ENCODE results near the gene NPAS3.

Gene NPAS3

DNA sequence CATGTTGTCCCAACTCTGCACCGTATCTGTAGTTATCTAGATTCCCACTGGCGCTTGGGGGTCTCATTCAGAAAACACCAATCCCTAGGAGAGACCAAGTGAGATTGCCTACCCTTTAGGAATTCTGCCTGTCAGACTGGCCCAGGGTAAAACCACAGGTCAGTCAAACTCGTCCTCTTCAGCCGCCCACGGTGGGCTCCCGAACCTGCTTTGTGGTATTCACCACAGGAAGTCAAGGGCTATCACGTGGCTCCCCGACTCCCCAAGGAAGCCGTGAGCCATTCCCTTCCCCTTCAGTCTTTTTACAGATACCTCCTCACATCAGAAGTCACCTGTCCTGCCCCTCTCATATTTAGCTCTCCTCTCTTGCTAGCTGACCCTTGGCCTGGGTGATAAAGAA lies 852.3 kb downstream of the NPAS3 start:
- Histone ChIP-seq H3K4me3 (IDR thresholded peaks at IDR 0.05; ENCODE audit: insufficient read depth, low read depth, low read length) (no peak overlapping the region), H3K27me3 (ENCODE audit: insufficient read depth, low read depth) (no peaks in the 10 kb centered on the region), H3K79me2 (ENCODE audit: insufficient read depth, low read depth) (no peaks in the 10 kb centered on the region), H3K4me1 (ENCODE audit: low read depth, poor library complexity, severe bottlenecking) (peaks cover 4% of the 10 kb centered on the region), H2AFZ (ENCODE audit: low read depth) (no peak overlapping the region), H3K27ac (no peak overlapping the region), H3K4me2 (no peak overlapping the region), H4K20me1 (ENCODE audit: insufficient read depth) (no peaks in the 10 kb centered on the region), H3K36me3 (ENCODE audit: insufficient read depth) (no peaks in the 10 kb centered on the region), H3K9ac (no peak overlapping the region)
- TF ChIP-seq, protein P1, sequence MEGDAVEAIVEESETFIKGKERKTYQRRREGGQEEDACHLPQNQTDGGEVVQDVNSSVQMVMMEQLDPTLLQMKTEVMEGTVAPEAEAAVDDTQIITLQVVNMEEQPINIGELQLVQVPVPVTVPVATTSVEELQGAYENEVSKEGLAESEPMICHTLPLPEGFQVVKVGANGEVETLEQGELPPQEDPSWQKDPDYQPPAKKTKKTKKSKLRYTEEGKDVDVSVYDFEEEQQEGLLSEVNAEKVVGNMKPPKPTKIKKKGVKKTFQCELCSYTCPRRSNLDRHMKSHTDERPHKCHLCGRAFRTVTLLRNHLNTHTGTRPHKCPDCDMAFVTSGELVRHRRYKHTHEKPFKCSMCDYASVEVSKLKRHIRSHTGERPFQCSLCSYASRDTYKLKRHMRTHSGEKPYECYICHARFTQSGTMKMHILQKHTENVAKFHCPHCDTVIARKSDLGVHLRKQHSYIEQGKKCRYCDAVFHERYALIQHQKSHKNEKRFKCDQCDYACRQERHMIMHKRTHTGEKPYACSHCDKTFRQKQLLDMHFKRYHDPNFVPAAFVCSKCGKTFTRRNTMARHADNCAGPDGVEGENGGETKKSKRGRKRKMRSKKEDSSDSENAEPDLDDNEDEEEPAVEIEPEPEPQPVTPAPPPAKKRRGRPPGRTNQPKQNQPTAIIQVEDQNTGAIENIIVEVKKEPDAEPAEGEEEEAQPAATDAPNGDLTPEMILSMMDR (conservative IDR thresholded peaks at IDR 0.05; ENCODE audit: low read depth, low read length), result no peak

DNA sequence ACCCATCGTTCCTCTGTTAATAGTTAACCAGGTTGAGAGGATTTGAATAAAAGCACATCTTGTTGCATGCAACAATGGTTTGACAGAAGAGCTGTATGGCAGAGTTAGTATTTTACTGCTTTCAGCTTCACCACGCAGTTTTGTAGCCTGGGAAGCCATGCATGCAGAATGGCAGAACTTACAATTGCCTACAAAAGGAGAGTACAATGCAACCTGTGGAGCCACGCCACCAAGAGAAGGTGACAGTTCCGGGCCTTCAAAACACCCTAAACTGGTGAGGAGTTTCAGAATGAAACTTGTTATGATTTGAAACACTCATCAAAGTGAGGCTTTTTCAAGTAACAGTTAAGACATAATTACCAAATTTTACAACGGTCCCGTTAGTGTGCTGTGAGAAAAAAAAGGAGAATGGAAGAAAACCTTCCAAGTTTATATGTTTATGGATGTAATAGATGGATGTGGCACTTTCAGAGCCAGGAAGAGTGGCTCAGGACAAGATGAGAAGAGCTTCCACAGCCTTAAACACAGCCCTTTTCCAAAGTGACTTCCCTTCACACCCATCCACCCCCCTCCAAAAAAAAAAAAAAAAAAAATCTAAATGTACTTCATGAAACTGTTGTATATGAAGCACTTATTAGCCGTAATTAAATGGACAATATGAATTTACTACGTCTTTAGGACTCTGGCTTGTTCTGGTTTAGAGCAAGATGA lies 853.5 kb downstream of the NPAS3 start:
- Histone ChIP-seq H2AFZ (ENCODE audit: low read depth) (no peak overlapping the region), H3K79me2 (ENCODE audit: insufficient read depth, low read depth) (no peaks in the 10 kb centered on the region), H3K4me2 (no peak overlapping the region), H3K9ac (no peak overlapping the region), H3K27me3 (ENCODE audit: insufficient read depth, low read depth) (no peaks in the 10 kb centered on the region), H4K20me1 (ENCODE audit: insufficient read depth) (no peaks in the 10 kb centered on the region), H3K27ac (no peak overlapping the region), H3K4me3 (IDR thresholded peaks at IDR 0.05; ENCODE audit: insufficient read depth, low read depth, low read length) (no peak overlapping the region), H3K4me1 (ENCODE audit: low read depth, poor library complexity, severe bottlenecking) (peaks cover 4% of the 10 kb centered on the region), H3K36me3 (ENCODE audit: insufficient read depth) (no peaks in the 10 kb centered on the region)
- TF ChIP-seq, protein P1 (conservative IDR thresholded peaks at IDR 0.05; ENCODE audit: low read depth, low read length), result no peak

- peak overlapping the region; percentile 59; the same call in 1 of the 2 replicates for H2AFZ ChIP-seq (ENCODE audit: low read depth)
- no peaks in the 10 kb centered on the region for H4K20me1 ChIP-seq (ENCODE audit: insufficient read depth)
- no peaks in the 10 kb centered on the region for H3K36me3 ChIP-seq (ENCODE audit: insufficient read depth)
- TF ChIP-seq, protein P1 (conservative IDR thresholded peaks at IDR 0.05; ENCODE audit: low read depth, low read length), result peak; percentile 78
- no peak overlapping the region for H3K27ac ChIP-seq
- H3K4me1 ChIP-seq (ENCODE audit: low read depth, poor library complexity, severe bottlenecking), result peaks cover 4% of the 10 kb centered on the region
- H3K4me2 ChIP-seq, result peak overlapping the region; percentile 46
- H3K79me2 ChIP-seq (ENCODE audit: insufficient read depth, low read depth), result no peaks in the 10 kb centered on the region
- H3K27me3 ChIP-seq (ENCODE audit: insufficient read depth, low read depth), result no peaks in the 10 kb centered on the region
- H3K4me3 ChIP-seq (IDR thresholded peaks at IDR 0.05; ENCODE audit: insufficient read depth, low read depth, low read length), result no peak overlapping the region
- H3K9ac ChIP-seq, result no peak overlapping the region
Measured at GRCh38 chr14:33792720-33793368, 854.2 kb downstream of the NPAS3 start.

- Histone ChIP-seq H3K79me2 (ENCODE audit: insufficient read depth, low read depth) (no peaks in the 10 kb centered on the region), H3K4me3 (IDR thresholded peaks at IDR 0.05; ENCODE audit: insufficient read depth, low read depth, low read length) (no peak overlapping the region), H4K20me1 (ENCODE audit: insufficient read depth) (no peaks in the 10 kb centered on the region), H3K36me3 (ENCODE audit: insufficient read depth) (no peaks in the 10 kb centered on the region), H3K4me2 (no peak overlapping the region), H3K4me1 (ENCODE audit: low read depth, poor library complexity, severe bottlenecking) (peaks cover 4% of the 10 kb centered on the region), H3K9ac (no peak overlapping the region), H3K27ac (no peak overlapping the region), H2AFZ (ENCODE audit: low read depth) (no peak overlapping the region), H3K27me3 (ENCODE audit: insufficient read depth, low read depth) (no peaks in the 10 kb centered on the region)
- TF ChIP-seq, protein P1 (conservative IDR thresholded peaks at IDR 0.05; ENCODE audit: low read depth, low read length), result no peak
Measured at GRCh38 chr14:33793398-33794110, 854.9 kb downstream of the NPAS3 start.
